ENCODE data around the gene SLC22A24. TPM values are rescaled to one million over a fixed set of nuclear protein-coding genes. Genes with fewer than 3 reads are reported as not detected.
"Not testable (repeated sequence)": the region's sequence is repeated elsewhere in the genome, so short reads cannot be mapped to it uniquely, and the experiment has no call there.

Gene SLC22A24
- total RNA-seq, 6 experiments from 2014 or later, result 0.11 to 0.25 (median 0.16) TPM; not detected in 2

DNA sequence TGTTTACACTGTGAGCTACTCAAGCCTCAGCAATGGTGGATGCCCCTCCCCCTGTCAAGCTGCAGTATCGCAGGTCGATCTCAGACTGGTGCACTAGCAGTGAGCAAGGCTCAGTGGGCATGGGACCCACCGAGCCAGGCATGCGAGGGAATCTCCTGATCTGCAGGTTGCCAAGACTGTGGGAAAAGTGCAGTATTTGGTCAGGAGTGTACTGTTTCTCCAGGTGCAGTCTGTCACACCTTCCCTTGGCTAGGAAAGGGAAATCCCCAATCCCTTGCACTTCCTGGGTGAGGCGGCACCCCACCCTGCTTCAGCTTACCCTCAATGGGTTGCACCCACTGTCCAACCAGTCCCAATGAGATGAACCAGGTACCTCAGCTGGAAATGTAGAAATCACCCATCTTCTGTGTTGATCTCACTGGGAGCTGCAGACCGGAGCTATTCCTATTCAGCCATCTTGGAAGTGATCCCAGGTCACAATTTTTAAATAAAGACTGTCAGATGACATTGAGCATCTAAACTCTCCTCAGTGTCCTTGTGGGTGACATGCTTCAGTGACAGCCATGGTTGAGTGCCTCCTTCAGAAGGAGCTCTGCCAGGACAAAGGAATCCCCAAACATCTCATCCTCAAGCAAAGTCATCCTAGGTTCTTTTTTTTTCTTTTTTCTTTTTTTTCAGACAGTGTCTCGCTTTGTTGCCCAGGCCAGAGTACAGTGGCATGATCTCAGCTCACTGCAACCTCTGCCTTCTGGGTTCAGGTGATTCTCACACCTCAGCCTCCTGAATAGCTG is 10.8 kb downstream of the SLC22A24 start:
- 80% methylated on average over 1 of the region's 7 CpGs for WGBS (ENCODE audit: insufficient coverage, low coverage, low lambda C conversion rate, missing lambda C conversion rate)
- DNase-seq (no peak), ATAC-seq (no peak)
- TF ChIP-seq CTCF (IDR thresholded peaks at IDR 0.05) (no peak), POLR2A (IDR thresholded peaks at IDR 0.05) (no peak)
- no peaks in the 10 kb centered on the region for H3K27me3 ChIP-seq
- no peaks in the 10 kb centered on the region for H3K9me3 ChIP-seq
- H3K27ac ChIP-seq, result no peak overlapping the region
- no peak overlapping the region for H3K4me3 ChIP-seq
- H3K4me1 ChIP-seq, result no peaks in the 10 kb centered on the region
- H3K36me3 ChIP-seq, result no peaks in the 10 kb centered on the region
- intact Hi-C loops (cut with DNase I), result no loop called here

GRCh38 chr11:63099555-63099954 is 44.5 kb downstream of the SLC22A24 start:
- Histone ChIP-seq H3K36me3 (no peaks in the 10 kb centered on the region), H3K4me3 (no peak overlapping the region), H3K27ac (no peak overlapping the region), H3K4me1 (no peaks in the 10 kb centered on the region), H3K9me3 (peaks cover 0 to 11% (median 1%) of the 10 kb centered on the region in 4 donors), H3K27me3 (no peaks in the 10 kb centered on the region)
- intact Hi-C loops (cut with DNase I), result no loop called here
- WGBS (ENCODE audit: insufficient coverage, low coverage, low lambda C conversion rate, missing lambda C conversion rate), result 46% methylated on average over 3 of the region's 3 CpGs
- ATAC-seq (no peak), DNase-seq (no peak)
- TF ChIP-seq POLR2A (IDR thresholded peaks at IDR 0.05), result no peak
- no peak for TF ChIP-seq CTCF (IDR thresholded peaks at IDR 0.05)

- WGBS (ENCODE audit: insufficient coverage, low coverage, low lambda C conversion rate, missing lambda C conversion rate), result 48% methylated on average over 2 of the region's 2 CpGs
- H3K27ac ChIP-seq, result no peak overlapping the region
- H3K36me3 ChIP-seq, result no peaks in the 10 kb centered on the region
- TF ChIP-seq CTCF (IDR thresholded peaks at IDR 0.05), result no peak
- no peak for TF ChIP-seq POLR2A (IDR thresholded peaks at IDR 0.05)
- no peaks in the 10 kb centered on the region for H3K27me3 ChIP-seq
- DNase-seq (no peak), ATAC-seq (no peak)
- no peaks in the 10 kb centered on the region for H3K4me1 ChIP-seq
- intact Hi-C loops (cut with DNase I), result no loop called here
- no peak overlapping the region for H3K4me3 ChIP-seq
- H3K9me3 ChIP-seq, result no peaks in the 10 kb centered on the region
These were observed 63.3 kb downstream of the SLC22A24 start for GRCh38 chr11:63080682-63081081.

GRCh38 chr11:63046203-63046602 is 97.8 kb downstream of the SLC22A24 start:
- H3K36me3 ChIP-seq; H3K27me3 ChIP-seq; DNase-seq; H3K27ac ChIP-seq; intact Hi-C loops (cut with DNase I); ATAC-seq; H3K4me1 ChIP-seq; H3K9me3 ChIP-seq; H3K4me3 ChIP-seq: not testable (repeated sequence)
- 65% methylated on average over 1 of the region's 1 CpG for WGBS (ENCODE audit: insufficient coverage, low coverage, low lambda C conversion rate, missing lambda C conversion rate)

- TF ChIP-seq CTCF (IDR thresholded peaks at IDR 0.05) (no peak), POLR2A (IDR thresholded peaks at IDR 0.05) (no peak)
- ATAC-seq (no peak), DNase-seq (no peak)
- H3K9me3 ChIP-seq, result no peaks in the 10 kb centered on the region
- no peaks in the 10 kb centered on the region for H3K27me3 ChIP-seq
- WGBS (ENCODE audit: insufficient coverage, low coverage, low lambda C conversion rate, missing lambda C conversion rate), result 93% methylated on average over 3 of the region's 3 CpGs
- H3K27ac ChIP-seq, result no peak overlapping the region
- intact Hi-C loops (cut with DNase I), result no loop called here
- H3K4me3 ChIP-seq, result no peak overlapping the region
- H3K36me3 ChIP-seq, result no peaks in the 10 kb centered on the region
- no peaks in the 10 kb centered on the region for H3K4me1 ChIP-seq
These were observed 101.4 kb downstream of the SLC22A24 start for GRCh38 chr11:63042596-63042995.

Data from right lobe of liver (tissue), 6 donors.